H1 (cell line): ENCODE data around the gene KCNQ1. TPM values are rescaled to one million over a fixed set of nuclear protein-coding genes. Genes with fewer than 3 reads are reported as not detected.

Experiments
- CTCF ChIA-PET: fragments of 300-600 bp; sonication (Branson Sonifier 250); formaldehyde crosslinking; loops from one replicate; lab custom pipeline; 2021; ENCODE audit not compliant: partially characterized antibody; lab: Charles Lee
- POLR2A ChIA-PET: fragments of 300-600 bp; sonication (Branson Sonifier 250); formaldehyde crosslinking; loops from one replicate; lab custom pipeline; 2021; ENCODE audit warnings: inconsistent platforms; ENCODE audit not compliant: partially characterized antibody; lab: Charles Lee
- DNase-seq, 2 experiments: peaks; one replicate each; pipeline versions ENCODE4 v3.0.0 to v3.0.0-alpha.2; 2010 to 2022; ENCODE audit warnings: low spot score in 2 of 2, low read depth in 1 of 2, mixed read lengths in 1 of 2
- FAIRE-seq: peaks from 2 replicates; lab custom pipeline; 2011; peaks lifted over from hg19 to GRCh38; lab: Jason Lieb, UNC
- H2AFZ ChIP-seq: 2 replicates; pipeline ENCODE4 v1.8.1; 2012; ENCODE audit warnings: low read length, inconsistent platforms
- H2AK5ac ChIP-seq: 2 replicates; pipeline ENCODE4 v1.6.1; 2013; ENCODE audit warnings: low read depth, low read length
- H2BK120ac ChIP-seq: replicated peaks from 2 replicates; pipeline ENCODE3; 2013; ENCODE audit warnings: low read depth, low read length, inconsistent platforms
- H2BK12ac ChIP-seq: 2 replicates; pipeline ENCODE4 v1.6.1; 2013; ENCODE audit warnings: low read depth, low read length
- H2BK15ac ChIP-seq: 2 replicates; pipeline ENCODE4 v1.6.1; 2013; ENCODE audit warnings: low read length
- H2BK20ac ChIP-seq: 2 replicates; pipeline ENCODE4 v1.6.1; 2013; ENCODE audit warnings: low read length
- H2BK5ac ChIP-seq: 2 replicates; pipeline ENCODE4 v1.6.1; 2013; ENCODE audit warnings: low read depth, low read length
- H3K14ac ChIP-seq: 2 replicates; pipeline ENCODE4 v1.6.1; 2013; ENCODE audit warnings: inconsistent platforms; ENCODE audit not compliant: insufficient read length
- H3K18ac ChIP-seq: 2 replicates; pipeline ENCODE4 v1.6.1; 2013; ENCODE audit warnings: low read length; ENCODE audit errors: extremely low read depth
- H3K23ac ChIP-seq: 2 replicates; pipeline ENCODE4 v1.6.1; 2013; ENCODE audit warnings: inconsistent platforms; ENCODE audit not compliant: insufficient read length
- H3K23me2 ChIP-seq: 2 replicates; pipeline ENCODE4 v1.6.1; 2013; ENCODE audit warnings: low read depth, low read length
- H3K27ac ChIP-seq: 2 replicates; pipeline ENCODE4 v1.6.1; 2011; ENCODE audit warnings: low read depth, low read length, inconsistent platforms
- H3K27me3 ChIP-seq, 4 experiments: replicated peaks in 1 of 4; 1 replicate in 1 of 4; 2 replicates in 3 of 4; pipeline versions ENCODE4 v1.6.1 to v1.8.1; 2011 to 2013; ENCODE audit warnings: low read length in 3 of 4, mild to moderate bottlenecking in 3 of 4, inconsistent platforms in 2 of 4, mixed read lengths in 2 of 4, moderate library complexity in 1 of 4; ENCODE audit not compliant: control insufficient read depth in 3 of 4, insufficient read depth in 3 of 4; ENCODE audit errors: extremely low read depth in 1 of 4
- H3K36me3 ChIP-seq, 4 experiments: 2 replicates each; pipeline versions ENCODE4 v1.6.1 to v1.8.1; 2011 to 2013; ENCODE audit warnings: mild to moderate bottlenecking in 4 of 4, low read length in 3 of 4, moderate library complexity in 2 of 4, control low read depth in 1 of 4, inconsistent platforms in 1 of 4; ENCODE audit not compliant: insufficient read depth in 4 of 4, control insufficient read depth in 2 of 4
- H3K4ac ChIP-seq: replicated peaks from 2 replicates; pipeline ENCODE3; 2013; ENCODE audit warnings: low read length, low read depth, mixed read lengths, inconsistent platforms; ENCODE audit not compliant: insufficient read length
- H3K4me1 ChIP-seq, 4 experiments: replicated peaks in 1 of 4; 1 replicate in 1 of 4; 2 replicates in 3 of 4; pipeline versions ENCODE4 v1.6.1 to v1.8.1; 2011 to 2013; ENCODE audit warnings: low read length in 3 of 4, inconsistent platforms in 2 of 4, mixed read lengths in 1 of 4; ENCODE audit not compliant: insufficient read depth in 4 of 4, control insufficient read depth in 3 of 4
- H3K4me2 ChIP-seq, 2 experiments: 2 replicates each; pipeline versions ENCODE4 v1.6.1 to v1.8.1; 2011 to 2013; ENCODE audit warnings: low read depth in 2 of 2, low read length in 2 of 2, control low read depth in 1 of 2, inconsistent platforms in 1 of 2, mild to moderate bottlenecking in 1 of 2; ENCODE audit not compliant: insufficient read depth in 1 of 2
- H3K4me3 ChIP-seq, 4 experiments: fragments of 200-600, 300-600 bp in 1 of 4; sonication (generic), shearing (Covaris generic), sonication (Bioruptor Twin) in 1 of 4; 2 replicates each; pipeline versions ENCODE4 v1.5.1 to v1.8.1; 2011 to 2016; ENCODE audit warnings: low read length in 4 of 4, low read depth in 3 of 4, control low read depth in 2 of 4, inconsistent platforms in 2 of 4, mild to moderate bottlenecking in 2 of 4, mixed read lengths in 1 of 4, moderate library complexity in 1 of 4; ENCODE audit not compliant: insufficient read depth in 2 of 4; ENCODE audit errors: extremely low read depth in 1 of 4
- H3K56ac ChIP-seq: replicated peaks from 2 replicates; pipeline ENCODE3; 2013; ENCODE audit warnings: low read depth, mild to moderate bottlenecking, mixed read lengths, low read length, inconsistent platforms; ENCODE audit not compliant: insufficient read length
- H3K79me1 ChIP-seq: 2 replicates; pipeline ENCODE4 v1.6.1; 2013; ENCODE audit warnings: low read depth, low read length, control low read depth
- H3K79me2 ChIP-seq, 2 experiments: 2 replicates each; pipeline versions ENCODE4 v1.6.1 to v1.8.1; 2012 to 2013; ENCODE audit warnings: low read length in 2 of 2, mild to moderate bottlenecking in 2 of 2, inconsistent platforms in 1 of 2; ENCODE audit not compliant: insufficient read depth in 2 of 2, control insufficient read depth in 1 of 2
- H3K9ac ChIP-seq, 4 experiments: replicated peaks in 1 of 4; 1 replicate in 1 of 4; 2 replicates in 3 of 4; pipeline versions ENCODE4 v1.6.1 to v1.8.1; 2011 to 2013; ENCODE audit warnings: low read depth in 3 of 4, low read length in 3 of 4, control low read depth in 2 of 4, mild to moderate bottlenecking in 2 of 4, moderate library complexity in 2 of 4, inconsistent platforms in 1 of 4; ENCODE audit errors: extremely low read depth in 1 of 4
- H3K9me3 ChIP-seq, 2 experiments: 2 replicates each; pipeline versions ENCODE4 v1.6.1 to v1.8.1; 2012 to 2013; ENCODE audit warnings: mild to moderate bottlenecking in 2 of 2, moderate library complexity in 2 of 2, control low read depth in 1 of 2, inconsistent platforms in 1 of 2, low read depth in 1 of 2, low read length in 1 of 2, mixed read lengths in 1 of 2; ENCODE audit not compliant: insufficient read depth in 2 of 2
- H4K20me1 ChIP-seq, 2 experiments: replicated peaks in 1 of 2; 2 replicates each; pipeline versions ENCODE3 to v1.8.1; 2011 to 2013; ENCODE audit warnings: inconsistent platforms in 2 of 2, low read length in 2 of 2, mild to moderate bottlenecking in 1 of 2; ENCODE audit not compliant: insufficient read depth in 2 of 2, control insufficient read depth in 1 of 2
- H4K5ac ChIP-seq: 2 replicates; pipeline ENCODE4 v1.6.1; 2013; ENCODE audit warnings: low read length, low read depth, mixed read lengths, inconsistent platforms; ENCODE audit not compliant: insufficient read length
- H4K8ac ChIP-seq: 2 replicates; pipeline ENCODE4 v1.8.0; 2013; ENCODE audit warnings: mild to moderate bottlenecking, moderate library complexity, low read length, inconsistent platforms; ENCODE audit not compliant: insufficient read depth; ENCODE audit errors: extremely low read depth
- H4K91ac ChIP-seq: replicated peaks from 2 replicates; pipeline ENCODE3; 2013; ENCODE audit warnings: low read length, mixed read lengths, inconsistent platforms; ENCODE audit not compliant: insufficient read length
- CREB1 ChIP-seq: IDR thresholded peaks from 2 replicates; pipeline ENCODE4 v1.6.1; 2012; ENCODE audit warnings: inconsistent platforms
- KDM1A ChIP-seq: fragments of 200-600, 300-600 bp; sonication (generic); IDR thresholded peaks from 2 replicates; pipeline ENCODE4 v1.7.1; 2016; ENCODE audit warnings: mild to moderate bottlenecking, low read length, borderline replicate concordance
- KDM4A ChIP-seq: IDR thresholded peaks from one replicate; pipeline ENCODE4 v1.7.1; 2012; ENCODE audit warnings: low read depth, mild to moderate bottlenecking, moderate library complexity, low read length, inconsistent platforms; ENCODE audit not compliant: severe bottlenecking
- PHF8 ChIP-seq: fragments of 200-600 bp; sonication (generic); conservative IDR thresholded peaks from 2 replicates; pipeline ENCODE4 v1.7.1; 2012; ENCODE audit warnings: low read depth, mild to moderate bottlenecking, inconsistent platforms, low read length, moderate library complexity
- RBBP5 ChIP-seq: IDR thresholded peaks from 2 replicates; pipeline ENCODE4 v1.7.1; 2012; ENCODE audit warnings: low read depth, mild to moderate bottlenecking, inconsistent platforms, low read length, moderate library complexity, borderline replicate concordance
- WGBS, 2 experiments: shearing (Covaris generic) in 1 of 2; methylation state at CpG; one replicate each; pipeline versions ENCODE4 v1.1.6 to v1.1.7; 2013 to 2015; ENCODE audit warnings: low lambda C conversion rate in 2 of 2, mixed read lengths in 2 of 2, inconsistent platforms in 1 of 2, low coverage in 1 of 2, missing lambda C conversion rate in 1 of 2; ENCODE audit not compliant: insufficient replicate concordance in 2 of 2, insufficient coverage in 1 of 2, insufficient read length in 1 of 2; ENCODE audit errors: extremely low coverage in 1 of 2, missing lambda C conversion rate in 1 of 2; 5-methylcytosine and 5-hydroxymethylcytosine counted together
- polyA plus RNA-seq, 7 experiments: library from polyadenylated mRNA; depleted of rRNA in 3 of 7; stranded (reverse) in 5 of 7; unstranded in 2 of 7; fragments of >200 nt in 5 of 7; fragments of 200-250 nt in 2 of 7; gene quantifications; 1 replicate in 5 of 7; 2 replicates in 1 of 7; 4 replicates in 1 of 7; pipeline versions ENCODE4 v1.2.1 to v1.2.3, GENCODE V29; 2011 to 2013; ENCODE audit warnings: missing spikeins in 2 of 7, mixed read lengths in 2 of 7
- total RNA-seq: library from RNA; stranded (reverse); fragmentation: NEBNext Ultra II Directional; extraction: Animal tissue kit (Norgen Biotek cat#: 25700); gene quantifications from 2 replicates; pipeline ENCODE4 v1.2.1, GENCODE V29; 2021
- TF ChIP-seq, protein P1 (sequence below): IDR thresholded peaks from 2 replicates; pipeline ENCODE4 v1.6.1; 2011; ENCODE audit warnings: low read depth, mild to moderate bottlenecking, low read length; ENCODE audit not compliant: insufficient read depth

Gene KCNQ1
- total and polyA plus RNA-seq, 2 of the 8 experiments (the other 6 are each of a cell fraction or from before 2014, with no cell fraction given) = 1.9 to 2.0 TPM

DNA sequence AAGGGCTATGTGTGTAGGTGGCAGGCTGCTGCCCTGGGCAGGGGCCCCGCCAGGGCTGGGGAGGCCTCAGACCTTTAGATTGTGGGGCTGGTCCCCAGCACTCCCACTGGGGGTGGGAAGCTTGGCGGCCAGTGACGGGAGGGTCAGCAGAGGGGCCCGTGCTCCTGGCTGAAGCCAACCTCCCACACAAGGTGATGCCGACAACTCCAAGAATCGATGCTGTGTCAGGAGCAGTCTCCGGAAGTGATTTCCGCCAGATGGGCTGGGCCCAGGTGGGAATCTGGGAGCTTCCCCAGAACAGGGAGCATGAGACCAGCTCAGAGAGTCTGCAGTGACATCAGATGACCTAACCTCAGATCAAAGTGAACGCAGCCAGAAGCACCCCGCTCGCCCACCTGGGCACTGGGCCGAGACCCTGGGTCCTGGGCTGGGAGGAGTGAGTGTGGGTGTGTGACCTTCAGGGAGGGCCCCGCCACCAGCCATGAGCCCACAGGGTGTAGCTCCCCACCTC, 8.2 kb upstream of the KCNQ1 start:
- no peaks in the 10 kb centered on the region for H3K79me2 ChIP-seq
- H3K23me2 ChIP-seq = peaks cover 7% of the 10 kb centered on the region; the same call in 1 of the 2 replicates
- H2AFZ ChIP-seq = no peak overlapping the region
- no peak overlapping the region for H4K91ac ChIP-seq
- no peaks in the 10 kb centered on the region for H3K9me3 ChIP-seq
- no peak overlapping the region for H2BK20ac ChIP-seq
- no peaks in the 10 kb centered on the region for H3K79me1 ChIP-seq
- H3K4me3 ChIP-seq = no peak overlapping the region
- H3K14ac ChIP-seq = no peak overlapping the region
- H3K27me3 ChIP-seq = peaks cover 2 to 13% (median 8%) of the 10 kb centered on the region in 4 experiments; a peak in 6 of 7 replicates
- H2AK5ac ChIP-seq = no peak overlapping the region
- DNase-seq = no peak
- H2BK12ac ChIP-seq = no peak overlapping the region
- no peak overlapping the region for H3K4ac ChIP-seq
- H3K23ac ChIP-seq = no peak overlapping the region
- H4K5ac ChIP-seq = no peak overlapping the region
- H3K4me1 ChIP-seq = no peaks in the 10 kb centered on the region; a peak in 1 of 7 replicates
- H3K4me2 ChIP-seq = no peak overlapping the region
- no peak overlapping the region for H2BK15ac ChIP-seq
- H3K27ac ChIP-seq = no peak overlapping the region
- H2BK120ac ChIP-seq = no peak overlapping the region
- POLR2A ChIA-PET = interaction anchor here (0.8 to 1.2 kb wide), 2 partner anchors 10 to 96 kb away, joined by 3 read pairs; no protein-coding TSS in a partner anchor
- H3K18ac ChIP-seq = no peak overlapping the region
- CTCF ChIA-PET = interaction anchor here (0.7 to 2.6 kb wide), 10 partner anchors 9 to 455 kb away, joined by 3 to 16 read pairs (median 4); partner anchors contain the start of gene TSSC4
- H2BK5ac ChIP-seq = no peak overlapping the region
- peaks cover 0 to 9% of the 10 kb centered on the region in 2 experiments for H4K20me1 ChIP-seq
- no peak for FAIRE-seq
- H3K36me3 ChIP-seq = no peaks in the 10 kb centered on the region
- 83% methylated on average over 6 of the region's 13 CpGs; no CpG with 5 or more reads in 1 of the 2 experiments for WGBS, 2 experiments
- H4K8ac ChIP-seq = no peak overlapping the region
- H3K9ac ChIP-seq = no peak overlapping the region
- H3K56ac ChIP-seq = no peak overlapping the region
- TF ChIP-seq PHF8 = no peak
- TF ChIP-seq KDM1A = no peak
- no peak for TF ChIP-seq RBBP5
- no peak for TF ChIP-seq CREB1
- no peak for TF ChIP-seq KDM4A
- TF ChIP-seq, protein P1, sequence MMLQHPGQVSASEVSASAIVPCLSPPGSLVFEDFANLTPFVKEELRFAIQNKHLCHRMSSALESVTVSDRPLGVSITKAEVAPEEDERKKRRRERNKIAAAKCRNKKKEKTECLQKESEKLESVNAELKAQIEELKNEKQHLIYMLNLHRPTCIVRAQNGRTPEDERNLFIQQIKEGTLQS = no peak
